Activated CD8-positive, alpha-beta memory T cell treated with anti-CD3 and anti-CD28 coated beads for 36 hours (primary cell): ENCODE results near the gene SPTBN1. TPM values are rescaled to one million over a fixed set of nuclear protein-coding genes. Genes with fewer than 3 reads are reported as not detected.

Experiments
- CTCF ChIA-PET: fragments of 350-600 bp; sonication (Branson Sonifier 250); formaldehyde crosslinking; loops from one replicate; lab custom pipeline; 2021; ENCODE audit warnings: antibody characterized with exemption; lab: Charles Lee
- POLR2A ChIA-PET: fragments of 350-600 bp; sonication (Branson Sonifier 250); formaldehyde crosslinking; loops from one replicate; lab custom pipeline; 2021; ENCODE audit warnings: antibody characterized with exemption; lab: Charles Lee
- total RNA-seq, 2 experiments: library from RNA; stranded (reverse); gene quantifications; one replicate each; pipeline ENCODE4 v1.2.3, GENCODE V29; 2021

Gene SPTBN1
- total RNA-seq, 2 experiments from 2014 or later = 42.1 to 42.5 TPM

DNA sequence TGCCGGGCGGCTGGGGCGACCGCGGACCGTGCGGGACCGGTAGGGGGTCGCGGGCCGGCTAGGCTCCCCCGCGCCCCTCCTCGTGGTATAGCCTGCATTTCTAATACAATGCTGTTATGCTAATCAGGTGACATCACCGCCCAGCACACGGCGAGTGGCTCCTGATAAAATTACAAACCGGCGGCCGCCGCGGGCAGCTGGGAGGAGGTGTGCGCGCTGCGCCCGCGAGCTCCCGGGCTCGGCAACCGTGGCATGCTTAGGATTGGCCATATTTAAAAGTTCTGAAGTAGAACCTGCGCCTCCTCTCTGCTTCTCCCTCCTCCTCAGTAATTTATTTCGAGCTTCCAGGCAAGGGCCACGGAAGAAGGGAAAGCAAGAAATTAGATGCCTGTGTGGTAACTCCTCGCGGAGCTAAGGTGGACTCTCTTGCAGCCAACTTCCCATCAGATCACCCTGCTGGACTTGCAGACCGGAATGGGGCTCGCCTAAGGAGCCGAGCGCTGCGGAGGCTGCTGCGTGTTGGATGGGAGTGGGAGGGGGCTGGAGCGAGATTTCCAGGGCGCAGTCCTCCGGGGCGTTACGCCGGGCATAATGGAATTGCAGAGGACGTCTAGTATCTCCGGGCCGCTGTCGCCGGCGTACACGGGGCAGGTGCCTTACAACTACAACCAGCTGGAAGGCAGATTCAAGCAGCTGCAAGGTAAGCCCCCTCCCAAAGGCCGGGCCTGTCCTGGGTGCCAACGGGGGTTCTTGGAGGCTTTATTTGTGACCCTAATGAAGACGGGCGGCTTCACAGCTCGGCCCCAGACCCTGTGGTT, 102.3 kb downstream of the SPTBN1 start:
- POLR2A ChIA-PET = interaction anchor here (0.6 to 3.8 kb wide), 9 partner anchors 10 to 772 kb away, joined by 3 to 34 read pairs (median 7); partner anchors contain the start of gene RTN4
- CTCF ChIA-PET = interaction anchor here (0.6 to 7.4 kb wide), 13 partner anchors 9 to 589 kb away, joined by 3 to 56 read pairs (median 4); no protein-coding TSS in a partner anchor

GRCh38 chr2:54559006-54559445, 102.9 kb downstream of the SPTBN1 start:
- CTCF ChIA-PET = interaction anchor here (0.7 to 7.4 kb wide), 11 partner anchors 8 to 146 kb away, joined by 3 to 56 read pairs (median 4); no protein-coding TSS in a partner anchor
- POLR2A ChIA-PET = interaction anchor here (0.6 to 3.8 kb wide), 9 partner anchors 10 to 773 kb away, joined by 3 to 34 read pairs (median 7); partner anchors contain the start of gene RTN4

DNA sequence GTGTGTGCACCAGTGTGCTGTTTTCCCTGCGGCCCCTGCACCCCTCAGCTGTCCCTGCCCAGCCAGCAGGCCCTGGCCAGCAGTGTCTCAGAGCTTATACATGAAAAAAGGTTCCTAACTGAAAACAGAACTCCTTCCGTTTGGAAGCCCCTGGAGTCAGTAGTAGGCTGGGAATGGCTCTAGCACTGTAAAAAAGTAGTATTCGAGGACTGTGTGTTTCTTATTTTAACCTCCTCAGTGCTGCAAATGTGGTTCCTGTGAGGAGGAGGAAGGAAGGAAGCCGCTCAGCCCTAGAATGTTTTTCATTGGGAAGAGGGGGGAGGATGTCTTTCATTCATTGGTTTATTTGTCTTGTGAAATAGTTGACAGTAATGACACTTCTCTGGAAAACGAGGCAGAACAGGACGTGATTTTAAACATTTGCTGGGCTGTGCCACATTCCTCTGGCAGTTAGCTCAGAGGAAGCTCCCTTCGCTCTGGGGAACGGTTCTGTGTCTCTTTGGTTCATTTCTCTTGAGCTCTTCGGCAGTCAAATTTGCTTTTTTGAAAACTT, 103.5 kb downstream of the SPTBN1 start:
- POLR2A ChIA-PET = interaction anchor here (0.6 to 3.8 kb wide), 8 partner anchors 11 to 994 kb away, joined by 3 to 34 read pairs (median 8); partner anchors contain the start of gene RTN4

DNA sequence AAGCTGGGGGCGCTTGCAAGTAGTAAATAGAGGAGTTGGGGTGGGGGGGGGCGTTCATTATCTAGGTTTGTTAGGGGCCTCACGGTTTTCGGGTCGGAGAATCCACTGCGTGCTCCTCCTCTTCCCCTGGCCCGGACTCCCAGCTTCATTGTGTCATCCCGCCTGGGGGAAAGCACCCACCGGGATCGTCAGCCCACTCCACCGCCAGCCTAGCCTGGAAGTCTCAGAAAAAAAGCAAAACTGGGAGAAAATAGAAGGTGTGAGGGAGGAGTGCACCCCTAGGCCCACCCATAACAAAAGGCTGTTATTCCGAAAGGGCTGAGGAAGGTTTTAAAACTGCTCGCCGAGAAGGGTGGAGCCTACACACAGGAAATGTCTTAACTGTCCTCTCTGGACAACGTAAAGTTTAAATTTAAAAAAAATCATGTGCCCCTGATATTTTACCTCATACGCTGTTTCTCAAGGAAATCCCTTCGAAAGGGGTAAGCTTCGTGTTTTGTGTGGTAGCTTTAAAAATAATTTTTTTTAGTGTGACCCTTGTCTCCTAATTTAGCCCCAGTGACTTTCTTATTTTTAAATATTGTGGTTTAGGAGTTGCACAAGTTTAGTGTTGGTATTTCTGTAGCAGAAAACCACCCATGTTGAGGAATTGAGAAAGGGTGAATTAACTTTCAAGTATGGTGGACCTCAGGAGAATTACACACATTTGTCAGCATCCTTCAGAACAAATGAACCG, 104.2 kb downstream of the SPTBN1 start:
- POLR2A ChIA-PET = interaction anchor here (0.6 to 3.8 kb wide), 7 partner anchors 11 to 994 kb away, joined by 3 to 34 read pairs (median 9); partner anchors contain the start of gene RTN4
- CTCF ChIA-PET = interaction anchor here (1.3 to 7.4 kb wide), 3 partner anchors 12 to 39 kb away, joined by 4 to 56 read pairs (median 4); no protein-coding TSS in a partner anchor

More for the DNA sequence above, 103.5 kb downstream of the SPTBN1 start:
- CTCF ChIA-PET = interaction anchor here (1.0 to 7.4 kb wide), 8 partner anchors 13 to 145 kb away, joined by 3 to 56 read pairs (median 4); no protein-coding TSS in a partner anchor

GRCh38 chr2:54561010-54561409, 104.9 kb downstream of the SPTBN1 start:
- ChIA-PET POLR2A (interaction anchor here (3.8 kb wide), 1 partner anchor 10 kb away, joined by 34 read pairs; no protein-coding TSS in a partner anchor), CTCF (interaction anchor here (7.4 kb wide), 1 partner anchor 11 kb away, joined by 56 read pairs; no protein-coding TSS in a partner anchor)

- POLR2A ChIA-PET = no interaction called here
- CTCF ChIA-PET = interaction anchor here (7.4 kb wide), 1 partner anchor 8 kb away, joined by 56 read pairs; no protein-coding TSS in a partner anchor
Measured at GRCh38 chr2:54564439-54564838, 108.3 kb downstream of the SPTBN1 start.

DNA sequence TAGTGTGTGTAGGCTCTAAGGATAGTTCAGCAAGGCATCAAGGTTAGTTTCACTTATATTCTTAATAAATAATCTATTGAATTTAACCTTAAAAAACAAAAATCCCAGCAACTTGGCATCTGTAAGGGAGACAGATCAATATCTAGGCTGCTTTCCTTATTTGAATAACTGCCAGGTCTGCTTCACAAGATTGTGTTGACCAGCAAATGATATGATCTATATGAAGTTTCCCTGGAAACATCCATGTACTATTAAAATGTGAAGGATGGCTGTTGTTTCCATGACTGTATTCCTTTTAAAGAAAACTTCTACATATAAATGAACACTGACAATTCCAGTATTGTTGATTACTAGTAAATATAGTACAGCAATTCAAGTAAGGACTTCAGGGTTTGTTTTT, 109.4 kb downstream of the SPTBN1 start:
- CTCF ChIA-PET = no interaction called here

GRCh38 chr2:54566896-54567295, 110.8 kb downstream of the SPTBN1 start:
- ChIA-PET POLR2A (no interaction called here), CTCF (interaction anchor here (0.9 kb wide), 1 partner anchor 8 kb away, joined by 3 read pairs; no protein-coding TSS in a partner anchor)

More for the DNA sequence above, 109.4 kb downstream of the SPTBN1 start:
- POLR2A ChIA-PET = interaction anchor here (0.6 kb wide), 1 partner anchor 9 kb away, joined by 6 read pairs; no protein-coding TSS in a partner anchor

- ChIA-PET POLR2A (interaction anchor here (0.8 to 5.1 kb wide), 3 partner anchors 10 to 27 kb away, joined by 3 to 34 read pairs (median 4); no protein-coding TSS in a partner anchor), CTCF (interaction anchor here (8.2 kb wide), 1 partner anchor 8 kb away, joined by 56 read pairs; no protein-coding TSS in a partner anchor)
Measured at GRCh38 chr2:54568876-54569321, 112.8 kb downstream of the SPTBN1 start.

DNA sequence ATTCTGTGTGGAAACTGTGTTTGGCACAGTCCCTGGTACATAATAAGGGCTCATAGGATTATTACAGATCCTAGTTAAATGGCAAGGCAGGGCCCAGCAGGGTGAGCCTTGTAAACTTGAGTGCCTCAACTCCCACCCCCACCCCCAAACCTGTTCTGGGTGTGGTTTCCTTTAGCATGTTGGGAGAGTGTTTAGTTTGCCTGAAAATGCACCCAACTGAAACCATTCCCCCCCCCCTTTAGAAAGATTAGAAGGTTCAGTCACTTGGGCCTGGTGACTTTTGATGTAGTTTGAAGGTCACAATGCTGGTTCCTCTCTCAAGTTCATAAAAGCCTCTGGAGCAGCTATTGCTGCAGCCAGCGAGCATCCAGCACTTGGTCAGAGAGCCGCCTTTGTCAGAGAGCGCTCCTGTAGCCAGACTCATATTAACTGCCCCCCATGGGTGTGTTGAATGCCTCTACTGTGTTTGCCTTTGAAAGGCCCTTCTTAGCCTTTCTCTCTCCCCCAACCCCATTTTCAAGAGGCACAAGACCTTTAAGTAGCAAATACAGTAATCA, 113.7 kb downstream of the SPTBN1 start:
- ChIA-PET CTCF (interaction anchor here (1.2 to 8.2 kb wide), 2 partner anchors 8 to 20 kb away, joined by 3 to 56 read pairs; no protein-coding TSS in a partner anchor), POLR2A (interaction anchor here (1.0 to 5.1 kb wide), 2 partner anchors 11 to 12 kb away, joined by 3 to 34 read pairs; no protein-coding TSS in a partner anchor)

DNA sequence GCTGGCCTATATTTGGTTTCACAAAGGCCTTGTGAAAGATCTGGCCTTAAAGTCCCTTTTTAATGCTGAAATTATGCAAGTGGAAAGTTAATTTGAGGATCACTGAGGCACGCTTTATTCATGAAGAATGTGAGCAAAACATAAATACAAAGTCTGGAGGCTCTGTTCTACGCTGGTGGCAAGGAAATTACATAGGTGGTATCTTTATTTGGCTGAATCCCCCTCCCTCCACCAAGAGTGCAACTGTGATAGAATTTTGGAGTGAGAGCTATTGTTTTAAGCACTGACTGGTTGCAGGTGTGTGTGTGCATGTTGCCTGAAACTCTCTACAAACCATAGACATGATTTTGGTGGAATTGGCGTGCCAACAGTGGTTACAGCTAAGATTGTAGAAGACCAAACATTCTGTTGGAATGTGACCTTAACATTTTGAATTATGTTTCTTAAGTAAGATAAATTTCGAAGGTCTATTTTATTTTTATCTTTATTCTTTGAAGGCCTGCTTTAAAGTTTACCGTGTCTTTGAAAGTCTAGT, 114.3 kb downstream of the SPTBN1 start:
- CTCF ChIA-PET = interaction anchor here (0.8 to 8.2 kb wide), 3 partner anchors 9 to 19 kb away, joined by 3 to 56 read pairs (median 3); no protein-coding TSS in a partner anchor
- POLR2A ChIA-PET = interaction anchor here (1.1 to 5.1 kb wide), 3 partner anchors 7 to 28 kb away, joined by 3 to 34 read pairs (median 3); no protein-coding TSS in a partner anchor

GRCh38 chr2:54570925-54571694, 115.0 kb downstream of the SPTBN1 start:
- CTCF ChIA-PET = interaction anchor here (0.6 to 8.2 kb wide), 6 partner anchors 10 to 46 kb away, joined by 3 to 56 read pairs (median 4); no protein-coding TSS in a partner anchor
- POLR2A ChIA-PET = interaction anchor here (1.1 to 5.1 kb wide), 3 partner anchors 8 to 27 kb away, joined by 3 to 34 read pairs (median 3); no protein-coding TSS in a partner anchor

- POLR2A ChIA-PET = interaction anchor here (1.3 to 5.1 kb wide), 3 partner anchors 9 to 26 kb away, joined by 3 to 34 read pairs (median 8); no protein-coding TSS in a partner anchor
- CTCF ChIA-PET = interaction anchor here (1.0 to 8.2 kb wide), 4 partner anchors 9 to 14 kb away, joined by 3 to 56 read pairs (median 4); no protein-coding TSS in a partner anchor
Measured at GRCh38 chr2:54572262-54572635, 116.1 kb downstream of the SPTBN1 start.

DNA sequence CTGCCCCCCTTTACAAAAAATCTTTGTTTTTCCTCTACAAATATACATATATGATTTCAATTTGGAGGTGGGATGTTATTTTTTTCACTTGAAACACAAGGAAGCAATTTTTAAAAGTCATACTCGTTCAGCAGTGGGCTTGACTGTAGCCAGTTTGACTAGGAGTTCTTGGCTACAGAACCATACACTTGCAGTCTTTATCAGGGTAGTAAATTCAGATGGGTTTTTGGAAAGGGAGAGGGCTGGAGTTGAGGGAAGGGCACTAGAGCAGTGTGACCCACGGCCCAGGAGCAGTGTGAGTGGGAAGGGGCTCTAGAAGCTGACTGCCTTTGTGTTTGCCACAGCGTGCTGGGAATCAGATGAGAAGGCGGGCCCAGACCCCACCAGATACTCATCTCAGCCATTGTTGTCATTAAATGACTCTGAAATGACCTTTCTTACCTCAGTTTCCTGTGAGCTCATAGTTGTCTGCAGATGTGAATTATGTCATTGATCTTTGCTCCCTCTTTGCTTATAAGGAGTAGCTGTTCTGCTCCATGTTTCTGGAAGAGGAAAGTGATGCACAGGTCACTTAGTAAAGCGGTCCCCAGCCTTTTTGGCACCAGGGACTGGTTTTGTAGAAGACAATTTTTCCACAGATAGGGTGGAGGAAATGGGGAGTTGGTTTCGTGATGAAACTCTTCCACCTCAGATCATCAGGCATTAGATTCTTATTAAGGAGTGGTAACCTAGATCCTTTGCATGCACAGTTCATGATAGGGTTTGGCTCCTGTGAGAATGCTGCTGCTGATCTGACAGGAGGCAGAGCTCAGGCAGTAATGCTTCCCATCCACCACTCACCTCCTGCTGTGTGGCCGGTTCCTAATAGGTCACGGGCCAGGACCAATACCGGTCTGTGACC, 116.8 kb downstream of the SPTBN1 start:
- ChIA-PET POLR2A (interaction anchor here (1.3 to 5.1 kb wide), 2 partner anchors 9 to 14 kb away, joined by 8 to 34 read pairs; no protein-coding TSS in a partner anchor), CTCF (interaction anchor here (1.0 to 8.2 kb wide), 4 partner anchors 8 to 16 kb away, joined by 3 to 56 read pairs (median 4); no protein-coding TSS in a partner anchor)

DNA sequence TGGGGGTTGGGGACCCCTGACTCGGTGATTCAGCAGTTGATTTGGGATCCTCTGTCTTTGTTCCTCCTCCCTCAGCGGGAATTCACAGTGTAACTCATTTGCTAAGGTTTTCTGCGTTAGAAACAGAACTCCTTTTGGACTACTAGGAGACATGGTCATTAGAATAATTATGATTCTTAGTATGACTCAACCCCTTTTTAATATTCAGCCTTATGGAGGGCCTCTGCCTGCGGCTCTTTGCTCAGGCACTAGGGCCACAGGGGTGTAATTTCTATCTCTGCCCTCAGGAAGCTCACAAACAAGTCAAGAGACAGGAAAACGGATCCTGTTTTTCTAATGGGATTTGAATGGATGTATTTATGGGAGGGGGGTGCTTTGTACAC, 117.4 kb downstream of the SPTBN1 start:
- ChIA-PET POLR2A (interaction anchor here (1.3 to 5.1 kb wide), 2 partner anchors 8 to 14 kb away, joined by 8 to 34 read pairs; no protein-coding TSS in a partner anchor), CTCF (interaction anchor here (1.0 to 8.2 kb wide), 3 partner anchors 8 to 16 kb away, joined by 4 to 56 read pairs (median 4); no protein-coding TSS in a partner anchor)
